Muscle layer of colon (tissue), 2 donors: Measurements from ENCODE around the gene ALK.

Source experiments
- H3K27ac ChIP-seq: one replicate; pipeline ENCODE4 v1.7.0; 2013; ENCODE audit warnings: low read depth, mild to moderate bottlenecking, low read length, moderate library complexity
- H3K27me3 ChIP-seq, 2 donors: one replicate each; pipeline ENCODE4 v1.7.0; 2013; ENCODE audit warnings: low read length in 2 of 2, mild to moderate bottlenecking in 2 of 2; ENCODE audit not compliant: insufficient read depth in 2 of 2, control insufficient read depth in 1 of 2
- H3K36me3 ChIP-seq: one replicate; pipeline ENCODE4 v1.7.0; 2013; ENCODE audit warnings: mild to moderate bottlenecking, low read length; ENCODE audit not compliant: insufficient read depth
- H3K4me1 ChIP-seq: one replicate; pipeline ENCODE4 v1.7.0; 2013; ENCODE audit warnings: mild to moderate bottlenecking, low read length; ENCODE audit not compliant: insufficient read depth
- H3K4me3 ChIP-seq, 2 donors: one replicate each; pipeline ENCODE4 v1.7.0; 2013; ENCODE audit warnings: low read length in 2 of 2, low read depth in 1 of 2, mild to moderate bottlenecking in 1 of 2, moderate library complexity in 1 of 2
- H3K9ac ChIP-seq: one replicate; pipeline ENCODE4 v1.7.0; 2013; ENCODE audit warnings: low read length
- H3K9me3 ChIP-seq: one replicate; pipeline ENCODE4 v1.7.0; 2013; ENCODE audit warnings: mild to moderate bottlenecking, low read length
- donor health status: abdominal sarcoma.
- donor health status: Adenocarcinoma of cecum.

Gene ALK

DNA sequence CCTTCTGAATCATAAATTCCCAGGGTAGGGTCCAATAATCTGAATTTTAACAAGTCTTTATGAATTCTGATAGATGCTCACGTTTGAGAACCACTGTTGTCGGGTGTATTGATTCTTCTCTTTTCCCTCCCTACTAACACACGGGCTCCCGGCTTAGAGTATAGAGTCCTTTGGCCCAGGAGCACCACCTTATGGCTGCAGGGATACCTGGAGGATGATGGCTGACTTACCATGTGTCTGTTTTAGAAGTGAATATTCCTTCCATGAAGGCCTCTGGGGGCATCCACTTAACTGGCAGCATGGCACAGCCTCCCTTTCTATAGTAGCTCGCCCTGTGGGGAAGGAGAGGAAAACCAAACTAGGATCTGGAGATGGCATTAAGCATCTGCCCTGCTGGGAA lies 714.4 kb downstream of the ALK start:
- no peaks in the 10 kb centered on the region for H3K4me1 ChIP-seq
- peaks cover 4% of the 10 kb centered on the region for H3K36me3 ChIP-seq
- H3K9ac ChIP-seq: no peak overlapping the region
- H3K4me3 ChIP-seq: no peak overlapping the region
- no peak overlapping the region for H3K27ac ChIP-seq
- no peaks in the 10 kb centered on the region for H3K9me3 ChIP-seq
- H3K27me3 ChIP-seq: no peaks in the 10 kb centered on the region

DNA sequence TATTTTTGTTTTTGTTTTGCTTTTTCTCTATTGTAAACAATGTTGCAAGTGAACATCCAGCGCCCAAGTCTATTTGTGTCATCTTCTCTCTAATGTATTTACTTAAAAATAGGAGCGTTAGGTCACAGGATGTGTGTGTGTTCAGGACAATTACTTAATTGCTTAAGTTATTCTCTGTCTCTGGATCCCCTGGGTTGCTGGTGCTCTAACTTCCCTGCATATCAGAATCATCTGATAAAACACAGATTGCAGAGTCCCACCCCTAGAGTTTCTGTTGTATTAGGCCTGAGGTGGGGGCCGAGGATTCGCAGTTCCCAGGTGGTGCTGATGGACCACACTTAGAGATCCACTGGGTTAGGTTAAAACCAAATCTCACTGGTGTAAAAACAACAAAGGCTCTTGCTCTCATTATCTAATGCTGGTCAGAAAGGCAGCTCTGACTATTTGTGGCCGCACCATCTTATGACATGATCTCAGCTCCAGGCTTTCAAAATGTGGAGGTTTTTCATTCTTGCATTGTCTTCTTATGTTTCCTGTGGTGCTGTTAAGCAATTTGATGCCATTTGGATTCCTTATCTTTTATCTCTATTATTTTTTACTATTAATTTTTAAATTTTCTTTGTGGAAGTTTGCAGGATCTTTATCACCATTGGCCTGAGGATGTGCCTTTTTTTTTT lies 718.4 kb downstream of the ALK start:
- no peaks in the 10 kb centered on the region for H3K4me1 ChIP-seq
- no peak overlapping the region for H3K27ac ChIP-seq
- H3K4me3 ChIP-seq: no peak overlapping the region
- H3K36me3 ChIP-seq: no peaks in the 10 kb centered on the region
- no peaks in the 10 kb centered on the region for H3K9me3 ChIP-seq
- no peak overlapping the region for H3K9ac ChIP-seq
- no peaks in the 10 kb centered on the region for H3K27me3 ChIP-seq

- H3K9me3 ChIP-seq: no peaks in the 10 kb centered on the region
- H3K36me3 ChIP-seq: no peaks in the 10 kb centered on the region
- H3K4me3 ChIP-seq: no peak overlapping the region
- H3K9ac ChIP-seq: no peak overlapping the region
- H3K4me1 ChIP-seq: peaks cover 5% of the 10 kb centered on the region
- H3K27me3 ChIP-seq: no peaks in the 10 kb centered on the region
- H3K27ac ChIP-seq: no peak overlapping the region
Measured at GRCh38 chr2:29201979-29202378, 719.4 kb downstream of the ALK start.

DNA sequence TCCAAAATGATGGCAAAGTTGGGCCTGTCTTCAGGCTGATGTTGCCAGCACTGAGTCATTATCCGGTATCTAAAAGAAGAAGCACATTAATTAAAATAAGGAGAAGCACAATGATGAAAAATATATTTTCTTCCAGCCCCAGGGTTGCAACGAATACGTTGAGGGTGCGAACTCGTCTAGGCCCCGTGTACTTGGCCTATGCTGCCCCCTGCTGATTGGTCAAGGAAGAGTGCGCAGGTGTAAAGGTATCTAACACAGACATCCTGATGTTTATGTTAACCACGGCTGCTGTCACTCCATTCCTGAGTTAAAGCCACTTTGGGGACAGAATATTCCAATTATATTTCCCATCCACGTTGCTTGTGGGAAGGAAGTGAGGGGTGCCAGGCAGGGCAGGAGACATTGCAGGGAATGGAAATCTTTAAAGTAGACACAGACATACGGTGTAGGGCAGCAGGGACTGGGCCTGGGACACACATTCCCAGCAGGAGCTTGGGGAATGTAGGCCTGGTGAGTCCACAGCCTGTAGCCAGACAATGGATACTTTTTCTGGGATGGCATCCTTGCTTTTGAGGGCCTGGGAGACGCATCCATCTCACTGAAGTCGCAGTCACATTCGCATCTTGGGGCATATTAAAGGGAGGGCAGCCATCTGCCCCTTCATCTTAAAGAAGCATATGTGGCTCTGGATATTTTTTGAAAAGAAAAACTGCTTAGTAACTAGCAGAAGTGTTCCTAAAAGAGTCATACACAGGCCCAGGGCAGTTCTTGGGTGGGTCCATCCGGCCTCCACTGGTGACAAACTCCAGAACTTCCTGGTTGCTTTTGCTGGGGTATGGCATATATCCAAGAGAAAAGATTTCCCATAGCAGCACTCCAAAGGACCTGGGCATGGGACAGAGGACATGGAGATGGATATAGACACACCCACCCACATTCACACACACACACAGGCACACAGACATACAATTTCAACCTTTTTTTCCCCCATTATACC lies 724.3 kb downstream of the ALK start:
- Histone ChIP-seq H3K4me1 (peaks cover 11% of the 10 kb centered on the region), H3K9me3 (no peaks in the 10 kb centered on the region), H3K9ac (no peak overlapping the region), H3K27me3 (no peaks in the 10 kb centered on the region), H3K4me3 (no peak overlapping the region), H3K27ac (no peak overlapping the region), H3K36me3 (no peaks in the 10 kb centered on the region)

DNA sequence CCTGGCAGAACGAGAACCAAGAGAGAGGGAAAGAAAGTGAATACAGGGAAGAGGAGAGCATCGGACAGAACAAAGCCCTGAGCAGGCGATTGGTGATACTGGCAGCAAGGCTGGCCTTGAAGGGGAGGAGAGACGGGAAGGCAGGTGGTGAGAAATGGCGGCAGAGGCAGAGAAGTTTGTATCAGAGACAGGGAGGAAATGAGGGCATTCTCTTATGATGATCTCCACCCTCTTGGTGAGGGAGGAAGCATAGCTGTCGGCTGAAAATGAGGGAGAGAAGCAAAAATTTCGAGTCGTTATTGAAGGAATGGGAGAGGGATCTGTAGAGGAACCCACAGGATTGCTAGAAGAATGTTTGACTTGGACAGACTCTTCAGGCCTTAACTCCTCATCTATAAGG lies 725.6 kb downstream of the ALK start:
- H3K36me3 ChIP-seq: no peaks in the 10 kb centered on the region
- H3K4me1 ChIP-seq: peaks cover 11% of the 10 kb centered on the region
- no peaks in the 10 kb centered on the region for H3K9me3 ChIP-seq
- H3K4me3 ChIP-seq: no peak overlapping the region
- no peaks in the 10 kb centered on the region for H3K27me3 ChIP-seq
- H3K27ac ChIP-seq: no peak overlapping the region
- no peak overlapping the region for H3K9ac ChIP-seq

DNA sequence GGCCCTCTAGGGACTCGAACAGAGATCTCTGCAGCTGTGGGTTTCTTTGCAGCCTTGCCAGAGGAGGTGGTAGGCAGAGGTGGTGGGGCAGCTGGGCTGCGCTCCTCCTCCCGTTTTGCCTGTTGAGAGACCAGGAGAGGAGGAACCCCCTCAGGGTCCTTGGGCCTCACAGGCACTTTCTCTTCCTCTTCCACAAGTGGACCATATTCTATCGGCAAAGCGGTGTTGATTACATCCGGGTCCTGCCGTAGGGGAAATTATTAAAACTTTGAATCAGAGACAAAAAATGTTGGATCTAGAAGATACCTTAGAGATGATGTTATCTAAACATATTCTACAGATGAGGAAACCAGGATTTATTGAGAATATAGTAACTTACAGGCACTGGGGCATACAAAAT lies 727.7 kb downstream of the ALK start:
- Histone ChIP-seq H3K9me3 (no peaks in the 10 kb centered on the region), H3K9ac (no peak overlapping the region), H3K27me3 (no peaks in the 10 kb centered on the region), H3K36me3 (no peaks in the 10 kb centered on the region), H3K27ac (no peak overlapping the region), H3K4me1 (peaks cover 11% of the 10 kb centered on the region), H3K4me3 (no peak overlapping the region)

GRCh38 chr2:29193111-29193510 lies 728.3 kb downstream of the ALK start:
- Histone ChIP-seq H3K27me3 (no peaks in the 10 kb centered on the region), H3K4me1 (peaks cover 11% of the 10 kb centered on the region), H3K36me3 (no peaks in the 10 kb centered on the region), H3K9me3 (no peaks in the 10 kb centered on the region), H3K9ac (no peak overlapping the region), H3K4me3 (no peak overlapping the region), H3K27ac (no peak overlapping the region)

DNA sequence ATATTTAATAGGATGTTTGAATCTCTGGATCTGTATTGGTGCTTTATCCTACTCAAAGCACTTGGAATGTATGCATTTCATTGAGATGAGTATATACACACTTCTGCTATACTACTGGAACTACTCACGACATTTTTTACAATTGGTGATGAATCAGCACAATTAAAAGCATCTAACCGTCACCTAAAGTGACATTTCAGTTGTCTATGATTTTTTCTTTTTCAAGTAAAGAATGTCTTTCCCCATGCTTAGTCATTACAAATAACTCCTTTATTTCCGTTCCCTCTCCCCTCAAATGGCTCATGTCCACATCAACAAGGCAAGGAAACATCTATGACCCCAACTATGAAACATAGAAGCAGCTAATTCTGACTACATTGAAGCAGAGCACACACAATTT lies 728.9 kb downstream of the ALK start:
- H3K9ac ChIP-seq: no peak overlapping the region
- no peaks in the 10 kb centered on the region for H3K27me3 ChIP-seq
- no peaks in the 10 kb centered on the region for H3K36me3 ChIP-seq

GRCh38 chr2:29191817-29192216 lies 729.6 kb downstream of the ALK start:
- no peaks in the 10 kb centered on the region for H3K36me3 ChIP-seq
- no peak overlapping the region for H3K27ac ChIP-seq
- H3K4me3 ChIP-seq: no peak overlapping the region
- no peak overlapping the region for H3K9ac ChIP-seq
- no peaks in the 10 kb centered on the region for H3K27me3 ChIP-seq
- H3K4me1 ChIP-seq: peaks cover 5% of the 10 kb centered on the region
- H3K9me3 ChIP-seq: no peaks in the 10 kb centered on the region

More for the DNA sequence above, 728.9 kb downstream of the ALK start:
- Histone ChIP-seq H3K4me1 (peaks cover 11% of the 10 kb centered on the region), H3K4me3 (no peak overlapping the region), H3K9me3 (no peaks in the 10 kb centered on the region), H3K27ac (no peak overlapping the region)

DNA sequence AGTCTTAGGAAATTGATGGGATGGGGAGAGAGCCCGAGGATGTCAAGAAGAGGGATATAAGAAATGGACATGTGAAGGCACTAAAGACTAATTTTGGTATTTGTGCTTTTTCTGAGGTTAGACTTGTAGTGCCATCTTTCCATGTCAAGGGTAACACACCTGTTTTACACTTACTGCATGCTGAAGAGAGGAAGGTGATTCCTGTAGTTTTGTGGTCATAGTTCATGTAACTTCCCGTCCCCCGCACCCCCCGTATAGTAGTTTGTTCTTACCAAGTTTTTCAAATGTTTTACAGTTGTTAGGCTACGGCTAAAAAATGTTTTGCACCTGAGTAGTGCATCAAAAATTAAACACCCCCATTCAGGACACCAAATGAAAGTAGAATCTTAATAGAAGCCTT lies 732.3 kb downstream of the ALK start:
- Histone ChIP-seq H3K4me1 (no peaks in the 10 kb centered on the region), H3K9me3 (no peaks in the 10 kb centered on the region), H3K4me3 (no peak overlapping the region), H3K27me3 (no peaks in the 10 kb centered on the region), H3K9ac (no peak overlapping the region), H3K27ac (no peak overlapping the region), H3K36me3 (no peaks in the 10 kb centered on the region)

- Histone ChIP-seq H3K36me3 (no peaks in the 10 kb centered on the region), H3K4me3 (no peak overlapping the region), H3K9ac (no peak overlapping the region), H3K4me1 (no peaks in the 10 kb centered on the region), H3K9me3 (no peaks in the 10 kb centered on the region), H3K27me3 (no peaks in the 10 kb centered on the region), H3K27ac (no peak overlapping the region)
Measured at GRCh38 chr2:29187926-29188325, 733.5 kb downstream of the ALK start.
